Keratinocyte (primary cell): ENCODE measurements around the gene HAT1. TPM values are rescaled to one million over a fixed set of nuclear protein-coding genes. Genes with fewer than 3 reads are reported as not detected.

Experiments used
- DNase-seq: peaks from one replicate; pipeline ENCODE4 v3.0.0-alpha.2; 2011; ENCODE audit warnings: low read depth, missing footprints, low spot score
- FAIRE-seq: peaks from 2 replicates; lab custom pipeline; 2011; peaks lifted over from hg19 to GRCh38; lab: Jason Lieb, UNC
- H2AFZ ChIP-seq: 2 replicates; pipeline ENCODE4 v1.6.0; 2012; ENCODE audit warnings: low read length, control low read depth, inconsistent platforms; ENCODE audit not compliant: control insufficient read depth
- H3K27ac ChIP-seq: 2 replicates; pipeline ENCODE4 v1.5.1; 2011; ENCODE audit warnings: low read length; ENCODE audit not compliant: control insufficient read depth, insufficient read depth
- H3K27me3 ChIP-seq: 3 replicates; pipeline ENCODE4 v1.6.0; 2011; ENCODE audit warnings: low read length; ENCODE audit not compliant: control insufficient read depth, insufficient read depth; ENCODE audit errors: extremely low read depth
- H3K36me3 ChIP-seq, 2 experiments: 2 replicates in 1 of 2; 3 replicates in 1 of 2; pipeline ENCODE4 v1.5.1; 2011; ENCODE audit warnings: low read length in 2 of 2, mild to moderate bottlenecking in 1 of 2; ENCODE audit not compliant: control insufficient read depth in 2 of 2, insufficient read depth in 2 of 2; ENCODE audit errors: extremely low read depth in 1 of 2
- H3K4me1 ChIP-seq: 3 replicates; pipeline ENCODE4 v1.5.1; 2011; ENCODE audit warnings: low read length; ENCODE audit not compliant: control insufficient read depth, insufficient read depth; ENCODE audit errors: extremely low read depth
- H3K4me2 ChIP-seq: 3 replicates; pipeline ENCODE4 v1.6.0; 2011; ENCODE audit warnings: low read depth, low read length; ENCODE audit not compliant: control insufficient read depth, insufficient read depth; ENCODE audit errors: extremely low read depth
- H3K4me3 ChIP-seq, 3 experiments: fragments of 200-600 bp in 1 of 3; sonication (generic) in 1 of 3; 2 replicates in 2 of 3; 3 replicates in 1 of 3; pipeline ENCODE4 v1.5.1; 2011 to 2016; ENCODE audit warnings: low read length in 3 of 3, mild to moderate bottlenecking in 3 of 3, control low read depth in 2 of 3, inconsistent platforms in 1 of 3, low read depth in 1 of 3, mixed read lengths in 1 of 3, mixed run types in 1 of 3, moderate library complexity in 1 of 3; ENCODE audit not compliant: control insufficient read depth in 2 of 3, insufficient read depth in 2 of 3; ENCODE audit errors: extremely low read depth in 1 of 3
- H3K79me2 ChIP-seq: 2 replicates; pipeline ENCODE4 v1.6.0; 2012; ENCODE audit warnings: low read length; ENCODE audit not compliant: control insufficient read depth, insufficient read depth
- H3K9ac ChIP-seq: 3 replicates; pipeline ENCODE4 v1.6.0; 2011; ENCODE audit warnings: low read length; ENCODE audit not compliant: control insufficient read depth, insufficient read depth; ENCODE audit errors: extremely low read depth
- H3K9me1 ChIP-seq: 3 replicates; pipeline ENCODE4 v1.6.0; 2011; ENCODE audit warnings: low read length; ENCODE audit not compliant: control insufficient read depth, insufficient read depth; ENCODE audit errors: extremely low read depth
- H3K9me3 ChIP-seq: 2 replicates; pipeline ENCODE4 v1.5.1; 2012; ENCODE audit warnings: low read depth, low read length; ENCODE audit not compliant: control insufficient read depth
- H4K20me1 ChIP-seq: 3 replicates; pipeline ENCODE4 v1.6.0; 2011; ENCODE audit warnings: low read length; ENCODE audit not compliant: control insufficient read depth, insufficient read depth; ENCODE audit errors: extremely low read depth
- CTCF ChIP-seq, 3 experiments: IDR thresholded peaks in 1 of 3; conservative IDR thresholded peaks in 1 of 3; optimal IDR thresholded peaks in 1 of 3; 2 replicates in 2 of 3; 3 replicates in 1 of 3; pipeline versions ENCODE3 to v1.5.1; 2011; ENCODE audit warnings: low read length in 3 of 3, mild to moderate bottlenecking in 3 of 3, moderate library complexity in 2 of 3, control low read depth in 1 of 3, inconsistent platforms in 1 of 3; ENCODE audit not compliant: insufficient read depth in 2 of 3; ENCODE audit errors: extremely low read depth in 1 of 3
- EZH2 ChIP-seq: IDR thresholded peaks from one replicate; pipeline ENCODE4 v1.6.1; 2012; ENCODE audit warnings: inconsistent platforms, mild to moderate bottlenecking, low read length, moderate library complexity
- dilution Hi-C: fragments of 300-500 bp; cut with MboI; formaldehyde crosslinking; loops from one replicate; pipeline ENCODE4 v1.7.0; 2020; ENCODE audit warnings: low sequenced_read_pairs; ENCODE audit not compliant: extremely low pct_ligation_motif_present
- polyA plus RNA-seq, 5 experiments: library from polyadenylated mRNA; depleted of rRNA in 3 of 5; stranded (reverse) in 3 of 5; stranded (forward) in 1 of 5; unstranded in 1 of 5; fragments of >200 nt; gene quantifications; 1 replicate in 1 of 5; 2 replicates in 3 of 5; 3 replicates in 1 of 5; pipeline versions ENCODE4 v1.2.1 to v1.2.3, GENCODE V29; 2011 to 2012; ENCODE audit warnings: missing spikeins in 2 of 5, low read depth in 1 of 5, low replicate concordance in 1 of 5

HAT1 gene
- polyA plus RNA-seq, 1 donor (not counting 4 experiments of a cell fraction or from before 2014, with no cell fraction given): 91.2 TPM

GRCh38 chr2:171986778-171987177 is 64.5 kb downstream of the HAT1 start:
- no peaks in the 10 kb centered on the region for H3K4me1 ChIP-seq
- DNase-seq (no peak), FAIRE-seq (no peak)
- no peak overlapping the region for H3K4me2 ChIP-seq
- H3K27me3 ChIP-seq: no peaks in the 10 kb centered on the region
- H3K9me3 ChIP-seq: no peaks in the 10 kb centered on the region
- TF ChIP-seq EZH2 (no peak), CTCF (optimal IDR thresholded peaks at IDR 0.05 in 1 of 3, IDR thresholded peaks at IDR 0.05 in 1 of 3, conservative IDR thresholded peaks at IDR 0.05 in 1 of 3; ENCODE audit: extremely low read depth in 1 of 3, insufficient read depth in 2 of 3, low read length in 3 of 3) (no peak)
- no peak overlapping the region for H3K4me3 ChIP-seq
- H3K9ac ChIP-seq: no peak overlapping the region
- no peak overlapping the region for H3K27ac ChIP-seq
- H3K79me2 ChIP-seq: no peaks in the 10 kb centered on the region
- no peaks in the 10 kb centered on the region for H3K36me3 ChIP-seq
- no peak overlapping the region for H2AFZ ChIP-seq
- H3K9me1 ChIP-seq: peaks cover 3% of the 10 kb centered on the region
- dilution Hi-C loops: no loop called here
- H4K20me1 ChIP-seq: no peaks in the 10 kb centered on the region

GRCh38 chr2:171991027-171991426 is 68.8 kb downstream of the HAT1 start:
- H3K9me3 ChIP-seq: no peaks in the 10 kb centered on the region
- no peak for TF ChIP-seq CTCF (optimal IDR thresholded peaks at IDR 0.05 in 1 of 3, IDR thresholded peaks at IDR 0.05 in 1 of 3, conservative IDR thresholded peaks at IDR 0.05 in 1 of 3; ENCODE audit: extremely low read depth in 1 of 3, insufficient read depth in 2 of 3, low read length in 3 of 3)
- TF ChIP-seq EZH2: no peak
- H3K9ac ChIP-seq: no peak overlapping the region
- no peak overlapping the region for H3K4me2 ChIP-seq
- H3K36me3 ChIP-seq: no peaks in the 10 kb centered on the region
- no peaks in the 10 kb centered on the region for H3K27me3 ChIP-seq
- no peaks in the 10 kb centered on the region for H3K79me2 ChIP-seq
- no peak overlapping the region for H3K4me3 ChIP-seq
- DNase-seq (no peak), FAIRE-seq (no peak)
- H3K9me1 ChIP-seq: no peaks in the 10 kb centered on the region
- no peaks in the 10 kb centered on the region for H3K4me1 ChIP-seq
- H4K20me1 ChIP-seq: no peaks in the 10 kb centered on the region
- no peak overlapping the region for H2AFZ ChIP-seq
- dilution Hi-C loops: no loop called here
- H3K27ac ChIP-seq: no peak overlapping the region
